GM23338 (cell line): ENCODE results near the gene NUCB1. TPM values are rescaled to one million over a fixed set of nuclear protein-coding genes. Genes with fewer than 3 reads are reported as not detected.
A peak's percentile ranks its signal among the peaks of the same experiment; 100 is the strongest.

Experiments
- ATAC-seq: fragments of 200-7000 bp; cut with Tn5 transposase; 3 replicates; pipeline ENCODE4 v1.9.1; 2020
- DNase-seq: peaks from one replicate; pipeline ENCODE4 v3.0.0-alpha.2; 2015; ENCODE audit warnings: low spot score
- H2AFZ ChIP-seq: fragments of 200-600 bp; sonication (generic); 2 replicates; pipeline ENCODE4 v1.8.0; 2016; ENCODE audit warnings: antibody characterized with exemption, mild to moderate bottlenecking, moderate library complexity
- H3F3A ChIP-seq: fragments of 200-600 bp; sonication (generic); replicated peaks from 2 replicates; pipeline ENCODE4 v1.8.0; 2017; ENCODE audit warnings: antibody characterized with exemption, mixed run types, low read depth
- H3K27ac ChIP-seq: fragments of 200-600 bp; sonication (generic); 2 replicates; pipeline ENCODE4 v1.6.1; 2016; ENCODE audit warnings: low read depth
- H3K27me3 ChIP-seq: fragments of 200-600 bp; sonication (generic); 2 replicates; pipeline ENCODE4 v1.8.0; 2016; ENCODE audit warnings: mild to moderate bottlenecking, mixed run types, moderate library complexity; ENCODE audit not compliant: insufficient read depth
- H3K36me3 ChIP-seq: fragments of 200-600 bp; sonication (generic); 2 replicates; pipeline ENCODE4 v1.8.0; 2016; ENCODE audit warnings: mild to moderate bottlenecking; ENCODE audit not compliant: insufficient read depth
- H3K4me1 ChIP-seq: fragments of 200-600 bp; sonication (generic); 2 replicates; pipeline ENCODE4 v1.8.0; 2016; ENCODE audit warnings: mild to moderate bottlenecking, moderate library complexity; ENCODE audit not compliant: insufficient read depth
- H3K4me2 ChIP-seq: fragments of 200-600 bp; sonication (generic); 2 replicates; pipeline ENCODE4 v1.7.1; 2017; ENCODE audit warnings: mixed run types
- H3K4me3 ChIP-seq: fragments of 200-600 bp; sonication (generic); 2 replicates; pipeline ENCODE4 v1.6.1; 2016; ENCODE audit warnings: mixed run types
- H3K79me2 ChIP-seq: fragments of 200-600 bp; sonication (generic); replicated peaks from 2 replicates; pipeline ENCODE4 v1.8.0; 2017; ENCODE audit warnings: mild to moderate bottlenecking; ENCODE audit not compliant: insufficient read depth
- H3K9me2 ChIP-seq: fragments of 200-600 bp; sonication (generic); 2 replicates; pipeline ENCODE4 v1.8.0; 2017; ENCODE audit not compliant: insufficient read depth
- H4K20me1 ChIP-seq: fragments of 200-600 bp; sonication (generic); replicated peaks from 2 replicates; pipeline ENCODE4 v1.8.0; 2017; ENCODE audit warnings: mild to moderate bottlenecking; ENCODE audit not compliant: insufficient read depth
- H3K27ac Mint-ChIP-seq: 2 replicates; pipeline ENCODE4 v1.8.0; 2020; ENCODE audit warnings: inconsistent platforms, mild to moderate bottlenecking, moderate library complexity, mixed read lengths
- H3K27me3 Mint-ChIP-seq: 3 replicates; pipeline ENCODE4 v1.8.0; 2022; ENCODE audit warnings: low read depth, mild to moderate bottlenecking, moderate library complexity, mixed read lengths, inconsistent platforms; ENCODE audit not compliant: insufficient read depth, poor library complexity
- H3K36me3 Mint-ChIP-seq: 3 replicates; pipeline ENCODE4 v1.8.0; 2021; ENCODE audit warnings: low read depth, mild to moderate bottlenecking, inconsistent platforms, moderate library complexity, mixed read lengths
- H3K4me1 Mint-ChIP-seq: 3 replicates; pipeline ENCODE4 v1.8.0; 2020; ENCODE audit warnings: mild to moderate bottlenecking, inconsistent platforms, mixed read lengths
- H3K4me3 Mint-ChIP-seq: 3 replicates; pipeline ENCODE4 v1.8.0; 2021; ENCODE audit warnings: moderate library complexity, mild to moderate bottlenecking, inconsistent platforms, mixed read lengths
- H3K9me3 Mint-ChIP-seq: 3 replicates; pipeline ENCODE4 v1.8.0; 2020; ENCODE audit warnings: moderate library complexity, mild to moderate bottlenecking, inconsistent platforms, mixed read lengths
- CREB1 ChIP-seq: fragments of 250-450 bp; sonication (Bioruptor Pico); IDR thresholded peaks from 2 replicates; pipeline ENCODE4 v1.5.0; 2020; ENCODE audit warnings: low read depth, mild to moderate bottlenecking, moderate library complexity
- CTCF ChIP-seq, 2 experiments: fragments of 200-600 bp in 1 of 2; sonication (generic) in 1 of 2; conservative IDR thresholded peaks; 2 replicates each; pipeline versions ENCODE4 v1.5.1 to v1.6.1; 2016 to 2017; ENCODE audit warnings: antibody characterized with exemption in 2 of 2, low read depth in 2 of 2, mild to moderate bottlenecking in 2 of 2, moderate library complexity in 1 of 2
- EZH2 ChIP-seq: fragments of 200-600 bp; sonication (generic); IDR thresholded peaks from one replicate; pipeline ENCODE4 v1.8.0; 2017; ENCODE audit warnings: antibody characterized with exemption, mild to moderate bottlenecking, low read depth; ENCODE audit not compliant: unreplicated experiment
- JUNB ChIP-seq: IDR thresholded peaks from one replicate; pipeline ENCODE4 v1.6.1; 2016; ENCODE audit warnings: antibody characterized with exemption; ENCODE audit not compliant: unreplicated experiment
- NANOG ChIP-seq: IDR thresholded peaks from 2 replicates; pipeline ENCODE4 v1.6.1; 2016; ENCODE audit warnings: antibody characterized with exemption, borderline replicate concordance
- POLR2AphosphoS5 ChIP-seq: IDR thresholded peaks from 2 replicates; pipeline ENCODE4 v1.6.1; 2016; ENCODE audit warnings: antibody characterized with exemption, low read depth
- REST ChIP-seq: IDR thresholded peaks from one replicate; pipeline ENCODE4 v1.6.1; 2018; ENCODE audit warnings: antibody characterized with exemption; ENCODE audit not compliant: unreplicated experiment
- STAT1 ChIP-seq: IDR thresholded peaks from one replicate; pipeline ENCODE4 v1.6.1; 2016; ENCODE audit warnings: antibody characterized with exemption; ENCODE audit not compliant: unreplicated experiment
- ZNF114 ChIP-seq: fragments of 250-450 bp; sonication (Bioruptor Pico); IDR thresholded peaks from 2 replicates; pipeline ENCODE4 v1.5.0; 2020; ENCODE audit warnings: mild to moderate bottlenecking, moderate library complexity
- ZNF331 ChIP-seq: fragments of 250-450 bp; sonication (Bioruptor Pico); IDR thresholded peaks from 2 replicates; pipeline ENCODE4 v1.5.0; 2020; ENCODE audit warnings: low read depth, mild to moderate bottlenecking, moderate library complexity
- polyA plus RNA-seq: library from polyadenylated mRNA; unstranded; fragments of >200 nt; fragmentation: Nextera tagmentation; extraction: Ambion mirVana; gene quantifications from 2 replicates; pipeline ENCODE4 v1.2.1, GENCODE V29; 2016
- total RNA-seq: library from RNA; depleted of rRNA; stranded (reverse); fragments of >200 nt; shearing (Covaris generic); gene quantifications from 2 replicates; pipeline ENCODE4 v1.2.3, GENCODE V29; 2014
- TF ChIP-seq, protein P1 (sequence below): IDR thresholded peaks from 2 replicates; pipeline ENCODE4 v1.6.1; 2016; ENCODE audit warnings: antibody characterized with exemption
- TF ChIP-seq, protein P2 (sequence below): fragments of 250-450 bp; sonication (Bioruptor Pico); IDR thresholded peaks from 2 replicates; pipeline ENCODE4 v1.5.0; 2020; ENCODE audit warnings: mild to moderate bottlenecking, moderate library complexity

NUCB1 gene
- total and polyA plus RNA-seq, 2 experiments from 2014 or later, result 57.1 to 163 TPM

DNA sequence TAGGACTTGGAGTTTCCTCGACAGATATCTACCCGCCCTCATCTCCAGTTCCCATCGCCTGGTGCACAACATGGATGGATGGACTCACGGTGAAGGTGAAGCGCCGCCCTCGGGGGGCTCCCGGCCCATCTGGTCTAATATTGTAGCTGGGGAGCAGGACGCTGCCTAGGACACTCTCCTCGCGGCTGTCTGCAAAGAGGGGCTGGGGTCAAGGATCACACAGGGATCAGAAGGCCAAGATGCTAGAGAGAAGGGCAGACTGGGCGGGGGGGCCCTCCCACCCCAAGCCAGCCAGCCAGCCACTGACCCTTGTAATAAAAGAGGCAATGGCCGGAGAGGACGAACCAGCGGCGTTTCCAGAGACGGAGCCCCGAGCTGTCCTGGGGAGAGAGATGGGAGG lies 38.8 kb upstream of the NUCB1 start (continued):
- TF ChIP-seq, protein P1, sequence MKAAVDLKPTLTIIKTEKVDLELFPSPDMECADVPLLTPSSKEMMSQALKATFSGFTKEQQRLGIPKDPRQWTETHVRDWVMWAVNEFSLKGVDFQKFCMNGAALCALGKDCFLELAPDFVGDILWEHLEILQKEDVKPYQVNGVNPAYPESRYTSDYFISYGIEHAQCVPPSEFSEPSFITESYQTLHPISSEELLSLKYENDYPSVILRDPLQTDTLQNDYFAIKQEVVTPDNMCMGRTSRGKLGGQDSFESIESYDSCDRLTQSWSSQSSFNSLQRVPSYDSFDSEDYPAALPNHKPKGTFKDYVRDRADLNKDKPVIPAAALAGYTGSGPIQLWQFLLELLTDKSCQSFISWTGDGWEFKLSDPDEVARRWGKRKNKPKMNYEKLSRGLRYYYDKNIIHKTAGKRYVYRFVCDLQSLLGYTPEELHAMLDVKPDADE, result no peak
- TF ChIP-seq EZH2, result no peak

DNA sequence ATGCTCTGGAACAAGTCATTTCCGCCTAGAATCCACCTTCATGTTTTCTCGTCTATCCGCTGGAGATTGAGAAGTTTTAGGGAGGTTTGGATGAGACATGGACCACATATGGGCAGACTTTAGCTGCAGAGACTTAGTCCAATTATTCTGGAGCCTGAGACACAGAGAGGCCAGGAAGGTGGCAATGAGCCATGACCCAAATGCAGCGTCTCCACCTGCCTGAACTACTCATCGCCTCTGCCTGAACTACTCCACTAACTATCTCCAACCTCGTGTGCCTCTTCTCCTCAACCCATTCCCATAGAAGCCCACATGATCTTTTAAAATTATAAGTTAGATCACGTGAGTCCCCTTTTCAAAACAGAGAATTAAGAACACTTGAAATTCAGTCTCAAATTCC lies 37.3 kb upstream of the NUCB1 start:
- Histone ChIP-seq H4K20me1 (no peaks in the 10 kb centered on the region), H3K4me2 (no peak overlapping the region), H3K36me3 (no peaks in the 10 kb centered on the region; the same call in 1 of the 2 replicates), H3F3A (no peaks in the 10 kb centered on the region), H3K79me2 (no peaks in the 10 kb centered on the region), H3K4me1 (peaks cover 8% of the 10 kb centered on the region; the same call in 1 of the 2 replicates), H3K9me2 (no peaks in the 10 kb centered on the region), H3K27me3 (no peaks in the 10 kb centered on the region), H2AFZ (no peak overlapping the region), H3K4me3 (no peak overlapping the region), H3K27ac (0 out of 2 replicates have a peak overlapping the region, but pooled peaks have one; percentile 59)
- DNase-seq (no peak), ATAC-seq (no peak)
- H3K27me3 Mint-ChIP-seq, result peaks cover 12% of the 10 kb centered on the region
- peaks cover 22% of the 10 kb centered on the region for H3K36me3 Mint-ChIP-seq
- H3K9me3 Mint-ChIP-seq, result no peaks in the 10 kb centered on the region
- H3K4me3 Mint-ChIP-seq, result no peak overlapping the region
- no peak overlapping the region for H3K27ac Mint-ChIP-seq
- H3K4me1 Mint-ChIP-seq, result peaks cover 17% of the 10 kb centered on the region
- TF ChIP-seq POLR2AphosphoS5 (no peak), NANOG (no peak), ZNF331 (CRISPR knock-in tag) (no peak), STAT1 (no peak), JUNB (no peak), EZH2 (no peak), ZNF114 (CRISPR knock-in tag) (no peak), REST (no peak), CTCF (conservative IDR thresholded peaks at IDR 0.05; ENCODE audit: low read depth in 2 of 2) (no peak), CREB1 (CRISPR knock-in tag) (no peak)
- TF ChIP-seq, protein P1, result no peak
- TF ChIP-seq, protein P2, sequence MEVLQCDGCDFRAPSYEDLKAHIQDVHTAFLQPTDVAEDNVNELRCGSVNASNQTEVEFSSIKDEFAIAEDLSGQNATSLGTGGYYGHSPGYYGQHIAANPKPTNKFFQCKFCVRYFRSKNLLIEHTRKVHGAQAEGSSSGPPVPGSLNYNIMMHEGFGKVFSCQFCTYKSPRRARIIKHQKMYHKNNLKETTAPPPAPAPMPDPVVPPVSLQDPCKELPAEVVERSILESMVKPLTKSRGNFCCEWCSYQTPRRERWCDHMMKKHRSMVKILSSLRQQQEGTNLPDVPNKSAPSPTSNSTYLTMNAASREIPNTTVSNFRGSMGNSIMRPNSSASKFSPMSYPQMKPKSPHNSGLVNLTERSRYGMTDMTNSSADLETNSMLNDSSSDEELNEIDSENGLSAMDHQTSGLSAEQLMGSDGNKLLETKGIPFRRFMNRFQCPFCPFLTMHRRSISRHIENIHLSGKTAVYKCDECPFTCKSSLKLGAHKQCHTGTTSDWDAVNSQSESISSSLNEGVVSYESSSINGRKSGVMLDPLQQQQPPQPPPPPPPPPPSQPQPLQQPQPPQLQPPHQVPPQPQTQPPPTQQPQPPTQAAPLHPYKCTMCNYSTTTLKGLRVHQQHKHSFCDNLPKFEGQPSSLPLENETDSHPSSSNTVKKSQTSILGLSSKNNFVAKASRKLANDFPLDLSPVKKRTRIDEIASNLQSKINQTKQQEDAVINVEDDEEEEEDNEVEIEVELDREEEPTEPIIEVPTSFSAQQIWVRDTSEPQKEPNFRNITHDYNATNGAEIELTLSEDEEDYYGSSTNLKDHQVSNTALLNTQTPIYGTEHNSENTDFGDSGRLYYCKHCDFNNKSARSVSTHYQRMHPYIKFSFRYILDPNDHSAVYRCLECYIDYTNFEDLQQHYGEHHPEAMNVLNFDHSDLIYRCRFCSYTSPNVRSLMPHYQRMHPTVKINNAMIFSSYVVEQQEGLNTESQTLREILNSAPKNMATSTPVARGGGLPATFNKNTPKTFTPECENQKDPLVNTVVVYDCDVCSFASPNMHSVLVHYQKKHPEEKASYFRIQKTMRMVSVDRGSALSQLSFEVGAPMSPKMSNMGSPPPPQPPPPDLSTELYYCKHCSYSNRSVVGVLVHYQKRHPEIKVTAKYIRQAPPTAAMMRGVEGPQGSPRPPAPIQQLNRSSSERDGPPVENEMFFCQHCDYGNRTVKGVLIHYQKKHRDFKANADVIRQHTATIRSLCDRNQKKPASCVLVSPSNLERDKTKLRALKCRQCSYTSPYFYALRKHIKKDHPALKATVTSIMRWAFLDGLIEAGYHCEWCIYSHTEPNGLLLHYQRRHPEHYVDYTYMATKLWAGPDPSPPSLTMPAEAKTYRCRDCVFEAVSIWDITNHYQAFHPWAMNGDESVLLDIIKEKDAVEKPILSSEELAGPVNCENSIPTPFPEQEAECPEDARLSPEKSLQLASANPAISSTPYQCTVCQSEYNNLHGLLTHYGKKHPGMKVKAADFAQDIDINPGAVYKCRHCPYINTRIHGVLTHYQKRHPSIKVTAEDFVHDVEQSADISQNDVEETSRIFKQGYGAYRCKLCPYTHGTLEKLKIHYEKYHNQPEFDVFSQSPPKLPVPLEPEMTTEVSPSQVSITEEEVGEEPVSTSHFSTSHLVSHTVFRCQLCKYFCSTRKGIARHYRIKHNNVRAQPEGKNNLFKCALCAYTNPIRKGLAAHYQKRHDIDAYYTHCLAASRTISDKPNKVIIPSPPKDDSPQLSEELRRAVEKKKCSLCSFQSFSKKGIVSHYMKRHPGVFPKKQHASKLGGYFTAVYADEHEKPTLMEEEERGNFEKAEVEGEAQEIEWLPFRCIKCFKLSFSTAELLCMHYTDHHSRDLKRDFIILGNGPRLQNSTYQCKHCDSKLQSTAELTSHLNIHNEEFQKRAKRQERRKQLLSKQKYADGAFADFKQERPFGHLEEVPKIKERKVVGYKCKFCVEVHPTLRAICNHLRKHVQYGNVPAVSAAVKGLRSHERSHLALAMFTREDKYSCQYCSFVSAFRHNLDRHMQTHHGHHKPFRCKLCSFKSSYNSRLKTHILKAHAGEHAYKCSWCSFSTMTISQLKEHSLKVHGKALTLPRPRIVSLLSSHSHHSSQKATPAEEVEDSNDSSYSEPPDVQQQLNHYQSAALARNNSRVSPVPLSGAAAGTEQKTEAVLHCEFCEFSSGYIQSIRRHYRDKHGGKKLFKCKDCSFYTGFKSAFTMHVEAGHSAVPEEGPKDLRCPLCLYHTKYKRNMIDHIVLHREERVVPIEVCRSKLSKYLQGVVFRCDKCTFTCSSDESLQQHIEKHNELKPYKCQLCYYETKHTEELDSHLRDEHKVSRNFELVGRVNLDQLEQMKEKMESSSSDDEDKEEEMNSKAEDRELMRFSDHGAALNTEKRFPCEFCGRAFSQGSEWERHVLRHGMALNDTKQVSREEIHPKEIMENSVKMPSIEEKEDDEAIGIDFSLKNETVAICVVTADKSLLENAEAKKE (CRISPR knock-in tag), result no peak
